ENCODE results near the gene LIN37.

DNA sequence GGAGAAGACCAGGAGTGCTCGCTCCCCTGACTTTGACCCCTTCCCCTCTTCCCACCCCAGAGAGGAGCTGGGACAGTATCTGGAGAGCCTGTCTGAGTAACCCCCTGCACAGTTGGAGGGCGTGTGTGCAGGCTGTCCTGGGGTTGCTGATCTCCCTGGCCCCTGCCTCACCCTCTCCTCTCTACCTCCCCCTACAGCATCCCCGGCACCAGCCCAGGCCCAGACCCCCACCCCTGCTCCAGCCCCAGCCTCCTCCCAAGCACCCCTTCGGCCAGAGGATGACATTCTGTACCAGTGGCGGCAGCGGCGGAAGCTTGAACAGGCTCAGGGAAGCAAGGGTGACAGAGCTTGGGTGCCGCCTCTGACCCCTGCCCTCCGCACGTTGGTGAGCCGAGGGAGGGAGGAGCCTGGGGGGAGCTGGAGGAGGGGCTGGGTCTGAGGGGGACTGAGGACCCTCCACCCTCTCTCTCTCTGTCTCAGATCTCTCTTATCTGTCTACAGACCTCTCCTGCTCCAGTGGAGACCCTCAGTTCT, 18.3 kb downstream of the LIN37 start:
- TF ChIP-seq ZFP30 (CRISPR knock-in tag; IDR thresholded peaks at IDR 0.05) (no peak), TOX (CRISPR knock-in tag; IDR thresholded peaks at IDR 0.05; ENCODE audit: borderline replicate concordance) (no peak), ARNTL (CRISPR knock-in tag; IDR thresholded peaks at IDR 0.05; ENCODE audit: borderline replicate concordance, low read depth) (no peak), ESRRG (CRISPR knock-in tag; IDR thresholded peaks at IDR 0.05) (no peak), SNAI2 (CRISPR knock-in tag; IDR thresholded peaks at IDR 0.05) (no peak), GLIS3 (CRISPR knock-in tag; IDR thresholded peaks at IDR 0.05) (no peak), CSDC2 (CRISPR knock-in tag; IDR thresholded peaks at IDR 0.05) (no peak)
